MG63 (cell line): ENCODE results near the gene OPHN1. TPM values are rescaled to one million over a fixed set of nuclear protein-coding genes. Genes with fewer than 3 reads are reported as not detected.
"Not testable (repeated sequence)": the region's sequence is repeated elsewhere in the genome, so short reads cannot be mapped to it uniquely, and the experiment has no call there.

Source experiments
- DNase-seq: peaks from one replicate; pipeline ENCODE4 v3.0.0-alpha.2; 2020
- H3K27me3 ChIP-seq: fragments of 250-450 bp; sonication (Bioruptor Pico); 2 replicates; pipeline ENCODE4 v1.5.1; 2020; ENCODE audit warnings: mild to moderate bottlenecking, moderate library complexity
- H3K36me3 ChIP-seq: fragments of 250-450 bp; sonication (Bioruptor Pico); 2 replicates; pipeline ENCODE4 v1.5.1; 2020; ENCODE audit warnings: mild to moderate bottlenecking, moderate library complexity
- H3K4me3 ChIP-seq: fragments of 250-450 bp; sonication (Bioruptor Pico); 2 replicates; pipeline ENCODE4 v1.5.1; 2020; ENCODE audit warnings: mild to moderate bottlenecking, moderate library complexity
- H3K9me3 ChIP-seq: fragments of 250-450 bp; sonication (Bioruptor Pico); 2 replicates; pipeline ENCODE4 v1.5.1; 2020; ENCODE audit warnings: mild to moderate bottlenecking, moderate library complexity
- total RNA-seq: library from RNA; depleted of rRNA; stranded (reverse); fragments of >200 nt; shearing (Covaris generic); gene quantifications from 2 replicates; pipeline ENCODE4 v1.2.3, GENCODE V29; 2014; ENCODE audit warnings: low replicate concordance

Gene OPHN1
- total RNA-seq, 1 experiment from 2014 or later, result 2.4 TPM

GRCh38 chrX:68326841-68327240, 106.5 kb downstream of the OPHN1 start:
- not testable (repeated sequence) for H3K36me3 ChIP-seq, DNase-seq, H3K27me3 ChIP-seq, H3K4me3 ChIP-seq, H3K9me3 ChIP-seq

- DNase-seq, result no peak
- no peaks in the 10 kb centered on the region for H3K27me3 ChIP-seq
- H3K9me3 ChIP-seq, result no peaks in the 10 kb centered on the region
- H3K4me3 ChIP-seq, result no peak overlapping the region
- H3K36me3 ChIP-seq, result no peaks in the 10 kb centered on the region
These were observed 125.5 kb downstream of the OPHN1 start for GRCh38 chrX:68307769-68308168.

- Histone ChIP-seq H3K27me3 (no peaks in the 10 kb centered on the region), H3K4me3 (no peak overlapping the region)
These were observed 128.7 kb downstream of the OPHN1 start for GRCh38 chrX:68304602-68305001.

GRCh38 chrX:68299898-68300297, 133.4 kb downstream of the OPHN1 start:
- no peak for DNase-seq
- H3K4me3 ChIP-seq, result no peak overlapping the region
- H3K36me3 ChIP-seq, result no peaks in the 10 kb centered on the region
- no peaks in the 10 kb centered on the region for H3K27me3 ChIP-seq
- no peaks in the 10 kb centered on the region for H3K9me3 ChIP-seq

More at GRCh38 chrX:68304602-68305001, 128.7 kb downstream of the OPHN1 start:
- Histone ChIP-seq H3K36me3 (no peaks in the 10 kb centered on the region), H3K9me3 (no peaks in the 10 kb centered on the region)
- DNase-seq, result no peak

GRCh38 chrX:68292471-68292870, 140.8 kb downstream of the OPHN1 start:
- no peaks in the 10 kb centered on the region for H3K9me3 ChIP-seq
- H3K4me3 ChIP-seq, result no peak overlapping the region
- no peaks in the 10 kb centered on the region for H3K27me3 ChIP-seq
- H3K36me3 ChIP-seq, result no peaks in the 10 kb centered on the region
- DNase-seq, result peak; percentile 11

- Histone ChIP-seq H3K4me3 (no peak overlapping the region), H3K9me3 (no peaks in the 10 kb centered on the region), H3K27me3 (no peaks in the 10 kb centered on the region), H3K36me3 (no peaks in the 10 kb centered on the region)
- DNase-seq, result no peak
These were observed 145.2 kb downstream of the OPHN1 start for GRCh38 chrX:68288127-68288526.

- no peak for DNase-seq
- H3K36me3 ChIP-seq, result no peaks in the 10 kb centered on the region
- H3K9me3 ChIP-seq, result no peaks in the 10 kb centered on the region
- H3K27me3 ChIP-seq, result no peaks in the 10 kb centered on the region
- no peak overlapping the region for H3K4me3 ChIP-seq
These were observed 145.9 kb downstream of the OPHN1 start for GRCh38 chrX:68287419-68287818.

GRCh38 chrX:68286980-68287379, 146.3 kb downstream of the OPHN1 start:
- DNase-seq, result no peak
- H3K9me3 ChIP-seq, result no peaks in the 10 kb centered on the region
- no peaks in the 10 kb centered on the region for H3K36me3 ChIP-seq
- no peaks in the 10 kb centered on the region for H3K27me3 ChIP-seq
- no peak overlapping the region for H3K4me3 ChIP-seq

GRCh38 chrX:68286076-68286475, 147.2 kb downstream of the OPHN1 start:
- H3K4me3 ChIP-seq, result no peak overlapping the region
- DNase-seq, result no peak
- H3K9me3 ChIP-seq, result no peaks in the 10 kb centered on the region
- H3K27me3 ChIP-seq, result no peaks in the 10 kb centered on the region
- H3K36me3 ChIP-seq, result no peaks in the 10 kb centered on the region

GRCh38 chrX:68284281-68284904, 148.9 kb downstream of the OPHN1 start:
- H3K36me3 ChIP-seq, result no peaks in the 10 kb centered on the region
- no peaks in the 10 kb centered on the region for H3K9me3 ChIP-seq
- no peak overlapping the region for H3K4me3 ChIP-seq
- DNase-seq, result no peak
- H3K27me3 ChIP-seq, result no peaks in the 10 kb centered on the region

GRCh38 chrX:68273887-68274286, 159.4 kb downstream of the OPHN1 start:
- no peaks in the 10 kb centered on the region for H3K27me3 ChIP-seq
- H3K36me3 ChIP-seq, result no peaks in the 10 kb centered on the region
- no peak overlapping the region for H3K4me3 ChIP-seq
- H3K9me3 ChIP-seq, result no peaks in the 10 kb centered on the region
- no peak for DNase-seq

- H3K36me3 ChIP-seq, H3K9me3 ChIP-seq, DNase-seq, H3K27me3 ChIP-seq, H3K4me3 ChIP-seq: not testable (repeated sequence)
These were observed 168.5 kb downstream of the OPHN1 start for GRCh38 chrX:68264793-68265192.

GRCh38 chrX:68261060-68261672, 172.1 kb downstream of the OPHN1 start:
- Histone ChIP-seq H3K9me3 (no peaks in the 10 kb centered on the region), H3K27me3 (no peaks in the 10 kb centered on the region), H3K36me3 (no peaks in the 10 kb centered on the region), H3K4me3 (no peak overlapping the region)
- DNase-seq, result peak; percentile 7

GRCh38 chrX:68256990-68257389, 176.3 kb downstream of the OPHN1 start:
- DNase-seq, result no peak
- Histone ChIP-seq H3K9me3 (no peaks in the 10 kb centered on the region), H3K4me3 (no peak overlapping the region), H3K36me3 (no peaks in the 10 kb centered on the region), H3K27me3 (no peaks in the 10 kb centered on the region)

- Histone ChIP-seq H3K36me3 (no peaks in the 10 kb centered on the region), H3K9me3 (no peaks in the 10 kb centered on the region), H3K27me3 (no peaks in the 10 kb centered on the region), H3K4me3 (no peak overlapping the region)
- no peak for DNase-seq
These were observed 178.3 kb downstream of the OPHN1 start for GRCh38 chrX:68254738-68255645.

- DNase-seq, result no peak
- Histone ChIP-seq H3K9me3 (no peaks in the 10 kb centered on the region), H3K27me3 (no peaks in the 10 kb centered on the region), H3K4me3 (no peak overlapping the region), H3K36me3 (no peaks in the 10 kb centered on the region)
These were observed 180.6 kb downstream of the OPHN1 start for GRCh38 chrX:68252664-68253063.

- no peaks in the 10 kb centered on the region for H3K9me3 ChIP-seq
- H3K36me3 ChIP-seq, result no peaks in the 10 kb centered on the region
- H3K27me3 ChIP-seq, result no peaks in the 10 kb centered on the region
- no peak overlapping the region for H3K4me3 ChIP-seq
- no peak for DNase-seq
These were observed 183.4 kb downstream of the OPHN1 start for GRCh38 chrX:68249903-68250302.
